ENCODE results near the gene DLX6.

Gene DLX6

GRCh38 chr7:96986901-96987300, 18.5 kb upstream of the DLX6 start:
- no peak overlapping the region for H3K4me3 ChIP-seq (ENCODE audit: low read depth, low read length)
- no peak for DNase-seq (ENCODE audit: low read depth)
- TF ChIP-seq POLR2A (IDR thresholded peaks at IDR 0.05; ENCODE audit: extremely low read depth, insufficient read length) (no peak), MYC (IDR thresholded peaks at IDR 0.05; ENCODE audit: low read depth, low read length) (no peak)
- TF ChIP-seq, protein P1, sequence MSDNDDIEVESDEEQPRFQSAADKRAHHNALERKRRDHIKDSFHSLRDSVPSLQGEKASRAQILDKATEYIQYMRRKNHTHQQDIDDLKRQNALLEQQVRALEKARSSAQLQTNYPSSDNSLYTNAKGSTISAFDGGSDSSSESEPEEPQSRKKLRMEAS (IDR thresholded peaks at IDR 0.05; ENCODE audit: low read depth, low read length) = no peak
- TF ChIP-seq, protein P2, sequence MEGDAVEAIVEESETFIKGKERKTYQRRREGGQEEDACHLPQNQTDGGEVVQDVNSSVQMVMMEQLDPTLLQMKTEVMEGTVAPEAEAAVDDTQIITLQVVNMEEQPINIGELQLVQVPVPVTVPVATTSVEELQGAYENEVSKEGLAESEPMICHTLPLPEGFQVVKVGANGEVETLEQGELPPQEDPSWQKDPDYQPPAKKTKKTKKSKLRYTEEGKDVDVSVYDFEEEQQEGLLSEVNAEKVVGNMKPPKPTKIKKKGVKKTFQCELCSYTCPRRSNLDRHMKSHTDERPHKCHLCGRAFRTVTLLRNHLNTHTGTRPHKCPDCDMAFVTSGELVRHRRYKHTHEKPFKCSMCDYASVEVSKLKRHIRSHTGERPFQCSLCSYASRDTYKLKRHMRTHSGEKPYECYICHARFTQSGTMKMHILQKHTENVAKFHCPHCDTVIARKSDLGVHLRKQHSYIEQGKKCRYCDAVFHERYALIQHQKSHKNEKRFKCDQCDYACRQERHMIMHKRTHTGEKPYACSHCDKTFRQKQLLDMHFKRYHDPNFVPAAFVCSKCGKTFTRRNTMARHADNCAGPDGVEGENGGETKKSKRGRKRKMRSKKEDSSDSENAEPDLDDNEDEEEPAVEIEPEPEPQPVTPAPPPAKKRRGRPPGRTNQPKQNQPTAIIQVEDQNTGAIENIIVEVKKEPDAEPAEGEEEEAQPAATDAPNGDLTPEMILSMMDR (IDR thresholded peaks at IDR 0.05; ENCODE audit: low read depth, low read length) = no peak

GRCh38 chr7:96987719-96988118, 17.6 kb upstream of the DLX6 start:
- H3K4me3 ChIP-seq (ENCODE audit: low read depth, low read length) = no peak overlapping the region
- no peak for DNase-seq (ENCODE audit: low read depth)
- TF ChIP-seq, protein P1 (IDR thresholded peaks at IDR 0.05; ENCODE audit: low read depth, low read length) = no peak
- TF ChIP-seq, protein P2 (IDR thresholded peaks at IDR 0.05; ENCODE audit: low read depth, low read length) = no peak
- TF ChIP-seq MYC (IDR thresholded peaks at IDR 0.05; ENCODE audit: low read depth, low read length) = no peak
- no peak for TF ChIP-seq POLR2A (IDR thresholded peaks at IDR 0.05; ENCODE audit: extremely low read depth, insufficient read length)

GRCh38 chr7:96989241-96989858, 16.0 kb upstream of the DLX6 start:
- no peak for DNase-seq (ENCODE audit: low read depth)

GRCh38 chr7:96989859-96990317, 15.5 kb upstream of the DLX6 start:
- TF ChIP-seq MYC (IDR thresholded peaks at IDR 0.05; ENCODE audit: low read depth, low read length) (no peak), POLR2A (IDR thresholded peaks at IDR 0.05; ENCODE audit: extremely low read depth, insufficient read length) (no peak)
- TF ChIP-seq, protein P1 (IDR thresholded peaks at IDR 0.05; ENCODE audit: low read depth, low read length) = no peak
- TF ChIP-seq, protein P2 (IDR thresholded peaks at IDR 0.05; ENCODE audit: low read depth, low read length) = no peak
- DNase-seq (ENCODE audit: low read depth) = no peak
- no peak overlapping the region for H3K4me3 ChIP-seq (ENCODE audit: low read depth, low read length)

More at GRCh38 chr7:96989241-96989858, 16.0 kb upstream of the DLX6 start:
- no peak overlapping the region for H3K4me3 ChIP-seq (ENCODE audit: low read depth, low read length)
- TF ChIP-seq, protein P1 (IDR thresholded peaks at IDR 0.05; ENCODE audit: low read depth, low read length) = no peak
- TF ChIP-seq MYC (IDR thresholded peaks at IDR 0.05; ENCODE audit: low read depth, low read length) (no peak), POLR2A (IDR thresholded peaks at IDR 0.05; ENCODE audit: extremely low read depth, insufficient read length) (no peak)
- TF ChIP-seq, protein P2 (IDR thresholded peaks at IDR 0.05; ENCODE audit: low read depth, low read length) = no peak

DNA sequence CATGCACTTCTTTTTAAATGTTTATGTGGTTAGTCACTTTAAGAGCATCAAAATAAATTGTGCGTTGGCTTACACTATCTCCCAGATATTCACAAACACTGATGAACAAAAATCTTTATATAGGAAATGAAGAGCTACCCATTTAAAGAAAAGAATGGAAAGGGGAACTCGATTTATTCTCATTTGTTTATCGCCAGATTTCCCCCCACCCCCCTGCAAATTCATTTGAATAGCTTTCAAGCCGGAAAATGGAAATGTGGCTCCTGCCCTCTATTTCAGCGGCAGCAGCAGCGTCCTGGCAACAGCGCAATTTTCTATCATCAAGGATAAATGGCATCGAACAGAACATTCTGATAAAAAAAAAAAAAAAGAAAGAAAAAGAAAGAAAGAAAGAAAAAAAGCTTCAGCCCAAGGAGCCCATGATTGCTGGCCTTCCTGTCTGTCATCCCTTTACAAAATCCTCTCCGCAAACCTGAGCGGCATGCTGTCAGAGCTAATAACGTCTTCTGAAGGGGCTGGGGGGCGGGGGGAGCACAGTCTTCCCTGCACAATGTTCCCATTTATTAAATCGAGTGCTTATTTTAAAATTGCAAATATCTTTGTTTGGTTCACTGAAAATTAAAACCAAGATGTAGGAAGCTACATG, 13.7 kb upstream of the DLX6 start:
- H3K4me3 ChIP-seq (ENCODE audit: low read depth, low read length) = no peak overlapping the region
- TF ChIP-seq MYC (IDR thresholded peaks at IDR 0.05; ENCODE audit: low read depth, low read length) = no peak
- TF ChIP-seq POLR2A (IDR thresholded peaks at IDR 0.05; ENCODE audit: extremely low read depth, insufficient read length) = no peak
- TF ChIP-seq, protein P1 (IDR thresholded peaks at IDR 0.05; ENCODE audit: low read depth, low read length) = no peak
- TF ChIP-seq, protein P2 (IDR thresholded peaks at IDR 0.05; ENCODE audit: low read depth, low read length) = no peak
- DNase-seq (ENCODE audit: low read depth) = no peak

Measured in NB4 (cell line).